ENCODE results near the gene RCBTB2. TPM values are rescaled to one million over a fixed set of nuclear protein-coding genes. Genes with fewer than 3 reads are reported as not detected.

RCBTB2 gene
- total RNA-seq, 2 experiments from 2014 or later, result 31.0 to 31.5 TPM

DNA sequence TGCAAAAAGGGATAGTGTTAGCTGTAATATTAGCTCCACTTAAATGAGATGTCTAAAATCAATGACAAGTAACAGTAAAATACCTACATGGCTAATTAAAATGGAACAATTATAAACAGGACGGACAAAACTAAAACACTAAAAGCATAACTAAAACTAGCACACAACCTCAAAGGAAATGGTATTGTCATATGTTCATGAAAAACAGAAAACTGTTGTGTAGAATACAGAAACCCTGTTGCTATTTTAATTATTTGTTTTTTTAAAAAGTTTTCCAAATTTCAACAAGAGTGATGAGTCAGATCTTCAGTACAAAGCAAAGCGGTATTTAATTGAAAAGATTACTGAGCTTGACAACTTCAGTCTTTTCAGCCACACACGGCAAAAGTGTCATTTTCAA lies 4.2 kb downstream of the RCBTB2 start:
- ChIA-PET POLR2A (interaction anchor here (0.7 kb wide), 1 partner anchor 623 kb away, joined by 3 read pairs; no protein-coding TSS in a partner anchor), CTCF (interaction anchor here (1.1 to 1.5 kb wide), 3 partner anchors 19 to 398 kb away, joined by 3 to 6 read pairs (median 4); no protein-coding TSS in a partner anchor)
- peaks cover 42% of the 10 kb centered on the region for H3K36me3 Mint-ChIP-seq (ENCODE audit: low read depth)
- H3K4me3 Mint-ChIP-seq, result no peak overlapping the region
- no peaks in the 10 kb centered on the region for H3K27me3 Mint-ChIP-seq (ENCODE audit: low read depth)
- DNase-seq, result no peak
- no peak overlapping the region for H3K27ac Mint-ChIP-seq
- H3K9me3 Mint-ChIP-seq (ENCODE audit: insufficient read depth), result peaks cover 11% of the 10 kb centered on the region
- peaks cover 50% of the 10 kb centered on the region for H3K4me1 Mint-ChIP-seq (ENCODE audit: low read depth)
- no peak for ATAC-seq

DNA sequence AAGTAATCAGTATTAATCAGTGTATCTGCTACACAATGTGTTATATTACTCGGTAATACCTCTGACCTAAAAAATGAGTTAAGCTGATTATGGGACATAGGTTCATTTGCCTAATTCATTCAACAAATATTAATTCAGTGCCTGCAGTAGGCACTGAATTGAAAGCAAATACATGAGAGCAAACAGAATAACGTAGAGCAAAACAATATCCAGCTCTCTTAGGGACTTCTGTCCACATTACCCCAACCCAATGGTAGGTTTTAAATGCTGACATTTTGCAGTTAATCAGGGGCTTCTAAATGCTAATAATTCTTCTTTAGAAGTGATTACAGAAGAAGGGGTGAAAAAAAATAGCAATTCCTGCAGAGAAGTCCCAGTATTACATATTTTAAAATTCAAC lies 4.9 kb downstream of the RCBTB2 start:
- POLR2A ChIA-PET, result interaction anchor here (0.6 kb wide), 1 partner anchor 295 kb away, joined by 3 read pairs; the partner anchor contains the start of gene ITM2B
- CTCF ChIA-PET, result interaction anchor here (1.1 to 1.5 kb wide), 3 partner anchors 18 to 397 kb away, joined by 3 to 6 read pairs (median 4); no protein-coding TSS in a partner anchor
- peaks cover 50% of the 10 kb centered on the region for H3K36me3 Mint-ChIP-seq (ENCODE audit: low read depth)
- no peak overlapping the region for H3K4me3 Mint-ChIP-seq
- no peak overlapping the region for H3K27ac Mint-ChIP-seq
- ATAC-seq, result no peak
- H3K4me1 Mint-ChIP-seq (ENCODE audit: low read depth), result peaks cover 49% of the 10 kb centered on the region
- no peak for DNase-seq
- H3K9me3 Mint-ChIP-seq (ENCODE audit: insufficient read depth), result peaks cover 11% of the 10 kb centered on the region
- H3K27me3 Mint-ChIP-seq (ENCODE audit: low read depth), result no peaks in the 10 kb centered on the region

DNA sequence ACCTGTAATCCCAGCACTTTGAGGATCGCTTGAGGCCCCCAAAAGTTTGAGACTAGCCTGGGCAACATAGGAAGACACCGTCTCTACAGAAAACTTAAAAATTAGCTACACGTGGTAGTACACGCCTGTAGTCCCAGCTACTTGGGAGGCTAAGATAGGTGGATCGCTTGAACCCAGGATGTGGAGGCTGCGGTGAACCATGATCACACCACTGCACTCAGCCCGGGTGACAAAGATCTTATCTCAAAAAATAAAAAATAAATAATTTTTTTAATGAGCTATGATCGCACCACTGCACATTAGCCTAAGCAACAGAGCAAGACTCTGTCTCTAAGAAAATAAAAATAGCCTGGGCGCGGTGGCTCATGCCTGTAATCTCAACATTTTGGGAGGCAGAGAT lies 6.6 kb downstream of the RCBTB2 start:
- POLR2A ChIA-PET, result no interaction called here

DNA sequence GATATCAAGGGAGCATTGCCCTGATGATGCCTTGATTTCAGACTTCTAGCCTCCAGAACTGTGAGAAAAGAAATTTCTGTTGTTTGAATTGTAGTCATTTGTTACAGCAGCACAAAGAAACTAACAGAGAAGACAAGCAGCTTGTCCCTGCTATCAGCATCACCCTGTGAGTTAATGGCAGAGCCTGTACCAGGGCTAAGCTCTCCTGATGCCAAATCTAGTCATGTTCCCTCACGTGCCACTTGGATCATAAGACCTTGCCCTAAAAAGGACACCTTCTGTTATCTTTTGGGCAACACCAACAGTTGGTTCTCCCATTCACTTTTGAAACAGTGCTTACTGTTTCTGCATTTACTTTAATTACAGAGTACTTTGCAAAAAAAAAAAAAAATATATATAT lies 14.8 kb downstream of the RCBTB2 start:
- Mint-ChIP-seq H3K9me3 (ENCODE audit: insufficient read depth) (peaks cover 4% of the 10 kb centered on the region), H3K27me3 (ENCODE audit: low read depth) (no peaks in the 10 kb centered on the region), H3K4me1 (ENCODE audit: low read depth) (peaks cover 6% of the 10 kb centered on the region), H3K36me3 (ENCODE audit: low read depth) (peaks cover 71% of the 10 kb centered on the region), H3K4me3 (no peak overlapping the region), H3K27ac (no peak overlapping the region)
- CTCF ChIA-PET, result interaction anchor here (1.0 to 1.4 kb wide), 2 partner anchors 61 to 62 kb away, joined by 3 to 4 read pairs; no protein-coding TSS in a partner anchor
- no peak for DNase-seq
- ATAC-seq, result no peak
- POLR2A ChIA-PET, result interaction anchor here (1.2 kb wide), 1 partner anchor 14 kb away, joined by 4 read pairs; the partner anchor contains the start of gene RCBTB2

More for the DNA sequence above, 6.6 kb downstream of the RCBTB2 start:
- ATAC-seq, result no peak
- Mint-ChIP-seq H3K4me3 (no peak overlapping the region), H3K36me3 (ENCODE audit: low read depth) (peaks cover 49% of the 10 kb centered on the region), H3K4me1 (ENCODE audit: low read depth) (peaks cover 48% of the 10 kb centered on the region), H3K9me3 (ENCODE audit: insufficient read depth) (peaks cover 10% of the 10 kb centered on the region), H3K27ac (no peak overlapping the region), H3K27me3 (ENCODE audit: low read depth) (no peaks in the 10 kb centered on the region)
- CTCF ChIA-PET, result no interaction called here
- DNase-seq, result no peak

DNA sequence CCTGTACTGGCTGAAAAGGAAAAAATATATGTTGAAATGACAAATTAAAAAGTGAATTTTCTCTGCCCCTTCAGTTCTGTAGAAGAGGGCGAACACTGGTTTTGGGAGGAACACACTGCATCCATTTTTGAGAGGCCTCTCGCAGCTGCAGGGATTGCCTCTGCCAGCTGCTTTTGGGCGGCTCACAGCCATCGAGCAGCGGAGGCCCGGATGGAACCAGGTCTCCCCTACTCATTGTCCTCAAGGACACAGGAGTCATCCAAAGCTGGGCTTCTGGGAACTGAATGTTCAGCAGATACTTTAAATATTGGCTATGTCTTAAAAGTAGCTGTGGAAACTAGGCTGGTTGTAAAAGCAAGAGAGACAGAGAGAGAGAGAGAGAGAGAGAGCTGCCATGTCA lies 17.1 kb downstream of the RCBTB2 start:
- H3K27ac Mint-ChIP-seq, result no peak overlapping the region
- POLR2A ChIA-PET, result interaction anchor here (1.0 kb wide), 2 partner anchors 10 to 53 kb away, joined by 3 read pairs; no protein-coding TSS in a partner anchor
- CTCF ChIA-PET, result interaction anchor here (0.9 kb wide), 1 partner anchor 181 kb away, joined by 3 read pairs; no protein-coding TSS in a partner anchor
- H3K36me3 Mint-ChIP-seq (ENCODE audit: low read depth), result peaks cover 77% of the 10 kb centered on the region
- peaks cover 1% of the 10 kb centered on the region for H3K4me1 Mint-ChIP-seq (ENCODE audit: low read depth)
- ATAC-seq (no peak), DNase-seq (no peak)
- H3K4me3 Mint-ChIP-seq, result no peak overlapping the region
- no peaks in the 10 kb centered on the region for H3K27me3 Mint-ChIP-seq (ENCODE audit: low read depth)
- peaks cover 4% of the 10 kb centered on the region for H3K9me3 Mint-ChIP-seq (ENCODE audit: insufficient read depth)

DNA sequence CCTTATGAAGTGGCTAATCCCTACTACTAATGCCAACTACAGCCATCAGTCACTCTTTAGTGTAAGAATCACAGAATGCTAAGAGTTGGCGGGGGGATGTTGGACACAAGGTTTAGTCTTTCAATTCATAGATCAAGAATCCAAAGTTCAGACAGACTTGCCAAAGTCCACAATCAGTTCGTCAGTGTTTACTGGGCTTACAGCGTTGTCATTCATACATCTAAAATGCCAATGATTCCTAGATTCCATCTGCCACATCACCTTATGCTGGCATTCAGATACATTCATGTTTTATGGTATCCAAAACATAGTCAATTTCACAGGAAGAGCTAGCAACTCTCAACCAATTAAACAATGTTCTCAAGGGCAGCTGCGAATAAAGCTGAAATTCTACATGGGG lies 18.1 kb downstream of the RCBTB2 start:
- Mint-ChIP-seq H3K4me3 (no peak overlapping the region), H3K4me1 (ENCODE audit: low read depth) (peaks cover 10% of the 10 kb centered on the region), H3K27ac (no peak overlapping the region), H3K9me3 (ENCODE audit: insufficient read depth) (peaks cover 4% of the 10 kb centered on the region), H3K27me3 (ENCODE audit: low read depth) (no peaks in the 10 kb centered on the region), H3K36me3 (ENCODE audit: low read depth) (peaks cover 79% of the 10 kb centered on the region)
- ATAC-seq, result no peak
- ChIA-PET CTCF (interaction anchor here (0.9 kb wide), 1 partner anchor 180 kb away, joined by 3 read pairs; no protein-coding TSS in a partner anchor), POLR2A (interaction anchor here (1.0 kb wide), 1 partner anchor 9 kb away, joined by 3 read pairs; no protein-coding TSS in a partner anchor)
- DNase-seq, result no peak

DNA sequence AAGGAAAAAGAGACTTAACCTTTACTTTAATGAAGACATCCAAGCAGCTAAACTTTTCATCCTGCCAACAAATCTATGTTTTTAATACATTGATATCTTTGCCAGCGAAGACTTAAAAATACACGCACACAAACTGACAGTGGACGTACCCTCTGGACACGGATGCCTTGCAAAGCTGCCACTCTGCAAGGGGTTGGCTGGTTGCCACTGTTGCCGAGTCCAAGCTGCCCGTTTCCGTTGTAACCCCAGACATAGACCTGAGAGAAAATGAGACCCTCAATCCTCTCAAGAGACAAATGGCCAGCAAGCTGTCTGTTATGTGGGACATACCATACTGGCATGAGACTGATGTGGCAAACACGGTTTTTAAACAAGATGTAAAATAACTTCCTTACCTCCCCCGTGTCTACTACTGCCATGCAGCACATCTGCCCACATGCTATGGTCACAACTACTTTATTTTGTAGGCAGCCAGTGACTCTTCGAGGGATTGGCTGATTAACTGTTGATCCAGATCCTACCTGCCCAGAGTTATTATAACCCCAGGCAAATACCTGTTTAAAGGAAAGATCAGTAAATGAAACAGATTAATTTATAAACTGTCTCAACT lies 21.2 kb downstream of the RCBTB2 start:
- Mint-ChIP-seq H3K4me3 (no peak overlapping the region), H3K27me3 (ENCODE audit: low read depth) (no peaks in the 10 kb centered on the region), H3K36me3 (ENCODE audit: low read depth) (peaks cover 81% of the 10 kb centered on the region), H3K27ac (no peak overlapping the region), H3K4me1 (ENCODE audit: low read depth) (peaks cover 33% of the 10 kb centered on the region), H3K9me3 (ENCODE audit: insufficient read depth) (peaks cover 4% of the 10 kb centered on the region)
- ChIA-PET POLR2A (interaction anchor here (1.6 kb wide), 1 partner anchor 21 kb away, joined by 5 read pairs; the partner anchor contains the start of gene RCBTB2), CTCF (interaction anchor here (1.5 kb wide), 1 partner anchor 68 kb away, joined by 3 read pairs; no protein-coding TSS in a partner anchor)
- ATAC-seq (no peak), DNase-seq (no peak)

DNA sequence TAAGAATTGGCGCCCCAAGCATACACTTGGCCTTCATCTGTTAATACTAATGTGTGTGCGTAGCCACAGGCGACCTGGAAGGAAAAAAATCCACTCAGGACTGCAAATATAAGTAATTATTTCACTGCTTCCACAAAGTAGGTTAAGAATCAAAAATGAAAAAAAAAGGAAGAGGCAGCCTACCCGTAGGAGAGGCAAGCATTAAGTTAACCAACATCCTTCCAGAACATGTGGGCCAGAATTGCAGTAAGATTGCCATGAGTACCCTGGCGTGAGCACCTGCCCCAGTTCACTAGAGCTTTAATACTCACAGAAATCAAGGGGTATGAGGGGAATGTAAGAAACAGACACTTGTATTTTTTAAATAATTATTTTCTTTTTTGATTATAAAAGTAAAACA lies 22.2 kb downstream of the RCBTB2 start:
- Mint-ChIP-seq H3K4me3 (no peak overlapping the region), H3K27ac (no peak overlapping the region), H3K9me3 (ENCODE audit: insufficient read depth) (peaks cover 4% of the 10 kb centered on the region), H3K4me1 (ENCODE audit: low read depth) (peaks cover 44% of the 10 kb centered on the region), H3K36me3 (ENCODE audit: low read depth) (peaks cover 82% of the 10 kb centered on the region), H3K27me3 (ENCODE audit: low read depth) (no peaks in the 10 kb centered on the region)
- ChIA-PET POLR2A (interaction anchor here (1.4 kb wide), 1 partner anchor 22 kb away, joined by 4 read pairs; the partner anchor contains the start of gene RCBTB2), CTCF (interaction anchor here (1.0 kb wide), 1 partner anchor 70 kb away, joined by 3 read pairs; no protein-coding TSS in a partner anchor)
- ATAC-seq (no peak), DNase-seq (no peak)

DNA sequence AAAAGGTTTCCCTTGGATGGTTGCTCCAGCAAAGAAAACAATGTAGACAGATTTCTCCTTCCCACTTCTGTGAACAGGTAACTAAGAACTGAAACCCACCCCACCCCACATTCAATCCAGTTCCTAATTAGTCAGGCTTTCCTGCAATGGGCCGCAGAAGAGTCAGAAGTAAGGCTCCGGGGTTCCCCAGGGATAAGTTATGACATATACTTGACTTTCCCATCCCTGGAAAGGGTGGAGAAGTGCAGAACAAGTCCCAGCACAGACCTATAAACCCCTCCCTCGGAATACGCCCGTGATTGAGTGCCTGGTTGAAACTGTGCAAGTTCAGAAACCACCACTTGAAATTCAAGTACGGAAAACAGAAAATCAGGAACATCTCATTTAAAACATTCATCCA lies 24.9 kb downstream of the RCBTB2 start:
- DNase-seq (no peak), ATAC-seq (no peak)
- ChIA-PET CTCF (interaction anchor here (1.2 kb wide), 1 partner anchor 72 kb away, joined by 4 read pairs; no protein-coding TSS in a partner anchor), POLR2A (interaction anchor here (3.9 kb wide), 1 partner anchor 25 kb away, joined by 30 read pairs; the partner anchor contains the start of gene RCBTB2)
- Mint-ChIP-seq H3K4me3 (no peak overlapping the region), H3K9me3 (ENCODE audit: insufficient read depth) (peaks cover 4% of the 10 kb centered on the region), H3K27me3 (ENCODE audit: low read depth) (no peaks in the 10 kb centered on the region), H3K36me3 (ENCODE audit: low read depth) (peaks cover 85% of the 10 kb centered on the region), H3K4me1 (ENCODE audit: low read depth) (peaks cover 70% of the 10 kb centered on the region), H3K27ac (no peak overlapping the region)

DNA sequence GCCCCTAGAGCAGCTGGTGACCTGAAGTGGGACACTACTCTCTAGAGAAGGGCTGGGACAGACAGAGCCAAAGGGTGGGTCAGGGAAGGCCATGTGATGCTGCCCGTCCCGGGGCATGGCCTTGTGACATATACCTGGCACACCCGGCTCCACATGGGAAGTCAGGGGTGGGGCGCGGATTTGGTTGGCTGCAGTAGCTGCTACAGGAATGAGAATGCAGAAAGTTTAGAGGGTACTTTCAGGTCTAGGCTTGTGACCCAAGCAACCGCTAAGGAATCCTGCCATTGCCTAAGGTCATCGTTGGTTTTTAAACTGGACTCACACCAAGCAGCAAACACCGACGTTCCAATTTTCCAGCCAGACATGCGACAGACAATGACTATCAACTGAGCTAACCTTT lies 25.9 kb downstream of the RCBTB2 start:
- H3K4me1 Mint-ChIP-seq (ENCODE audit: low read depth), result peaks cover 78% of the 10 kb centered on the region
- H3K4me3 Mint-ChIP-seq, result no peak overlapping the region
- peak overlapping the region; percentile 90 for H3K27ac Mint-ChIP-seq
- POLR2A ChIA-PET, result interaction anchor here (1.2 to 3.9 kb wide), 2 partner anchors 14 to 26 kb away, joined by 5 to 30 read pairs; partner anchors contain the start of gene RCBTB2
- CTCF ChIA-PET, result interaction anchor here (1.1 to 1.2 kb wide), 2 partner anchors 11 to 73 kb away, joined by 3 to 4 read pairs; no protein-coding TSS in a partner anchor
- peaks cover 84% of the 10 kb centered on the region for H3K36me3 Mint-ChIP-seq (ENCODE audit: low read depth)
- no peak for ATAC-seq
- DNase-seq, result no peak
- H3K27me3 Mint-ChIP-seq (ENCODE audit: low read depth), result no peaks in the 10 kb centered on the region
- H3K9me3 Mint-ChIP-seq (ENCODE audit: insufficient read depth), result peaks cover 4% of the 10 kb centered on the region

DNA sequence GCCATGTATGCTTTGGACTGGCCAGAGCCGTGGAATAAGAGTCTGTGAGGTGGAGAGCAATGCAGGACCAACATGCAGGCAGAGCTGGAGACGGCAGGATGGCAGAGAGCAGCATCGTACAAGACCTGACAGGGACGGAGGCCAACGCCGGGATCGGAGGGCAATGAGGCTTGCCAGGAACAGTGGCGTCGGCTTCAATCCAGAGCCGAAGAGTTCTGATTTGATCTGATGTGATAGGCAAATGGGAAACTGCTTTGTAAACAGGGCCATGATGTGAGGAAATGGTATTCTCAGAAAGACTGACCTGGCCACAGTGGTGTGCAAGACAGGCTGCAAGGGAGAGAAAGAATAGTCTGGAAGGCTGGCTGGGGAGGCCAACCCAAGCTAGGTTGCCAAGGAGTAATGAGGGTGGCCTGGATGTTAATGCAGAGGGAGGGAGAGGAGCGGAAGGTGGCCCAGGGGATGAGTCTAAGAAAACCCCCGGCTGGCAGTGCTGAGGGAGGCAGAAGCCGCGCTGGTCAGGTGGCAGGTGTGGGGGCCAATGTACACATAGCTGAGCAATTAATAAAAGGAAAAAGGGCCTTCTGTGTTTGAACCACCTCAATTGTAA lies 26.7 kb downstream of the RCBTB2 start:
- Mint-ChIP-seq H3K4me1 (ENCODE audit: low read depth) (peaks cover 87% of the 10 kb centered on the region), H3K36me3 (ENCODE audit: low read depth) (peaks cover 85% of the 10 kb centered on the region), H3K4me3 (peak overlapping the region; percentile 50), H3K27me3 (ENCODE audit: low read depth) (no peaks in the 10 kb centered on the region), H3K27ac (peak overlapping the region; percentile 90), H3K9me3 (ENCODE audit: insufficient read depth) (peaks cover 7% of the 10 kb centered on the region)
- ATAC-seq, result peak; percentile 35
- ChIA-PET POLR2A (interaction anchor here (0.7 to 3.9 kb wide), 8 partner anchors 9 to 619 kb away, joined by 3 to 30 read pairs (median 5); partner anchors contain the start of gene RCBTB2), CTCF (interaction anchor here (0.7 to 2.4 kb wide), 9 partner anchors 10 to 105 kb away, joined by 3 to 7 read pairs (median 3); partner anchors contain the start of gene RCBTB2)
- no peak for DNase-seq

All from activated CD8-positive, alpha-beta T cell treated with anti-CD3 and anti-CD28 coated beads, Interleukin-2, amount 10 ng/mL, durations not matched to agents 7 days and 5 days (primary cell).